ENCODE data around the gene FAM124B. TPM values are rescaled to one million over a fixed set of nuclear protein-coding genes. Genes with fewer than 3 reads are reported as not detected.

Gene FAM124B
- total and polyA plus RNA-seq, 2 donors (not counting 1 experiment from before 2014, with no cell fraction given) = 0.13 to 0.34 TPM

DNA sequence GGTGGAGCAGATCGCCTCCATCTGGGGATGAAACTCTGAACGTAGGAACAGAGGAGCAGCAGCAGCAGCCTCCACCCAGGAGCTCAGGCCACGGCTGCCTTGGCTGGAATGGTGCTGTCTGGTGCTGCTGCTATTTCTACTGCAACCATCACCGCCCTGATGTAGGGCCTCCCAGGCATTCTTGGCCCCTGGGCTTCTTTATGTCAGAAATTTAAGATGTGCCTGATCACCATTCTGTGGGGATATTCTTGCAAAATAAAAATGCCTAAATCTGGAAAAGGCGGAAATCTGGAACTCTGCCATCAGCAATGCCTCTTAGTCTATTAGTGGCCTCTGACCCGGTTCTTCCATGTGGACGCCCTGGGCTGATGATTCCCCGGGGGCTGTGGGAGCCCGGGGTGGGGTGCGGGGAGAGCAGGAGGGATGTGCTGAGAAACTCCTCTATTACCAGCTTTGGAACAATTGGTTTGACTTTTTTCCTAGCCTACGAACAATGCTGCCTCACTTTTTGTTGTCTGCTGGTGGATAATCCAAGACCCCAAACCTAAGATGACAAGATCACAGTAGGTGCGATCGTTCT lies 47.2 kb downstream of the FAM124B start:
- H3K9me3 Mint-ChIP-seq (ENCODE audit: insufficient read depth) = no peaks in the 10 kb centered on the region
- Histone ChIP-seq H3K27ac (ENCODE audit: low read length in 2 of 2) (no peak overlapping the region), H3K27me3 (replicated peaks in 1 of 4; ENCODE audit: control extremely low read depth in 1 of 4, control insufficient read depth in 3 of 4, insufficient read depth in 4 of 4, low read length in 3 of 4) (no peaks in the 10 kb centered on the region), H2AFZ (ENCODE audit: insufficient read depth, low read depth, low read length, poor library complexity, severe bottlenecking) (no peak overlapping the region), H3K4me1 (ENCODE audit: control insufficient read depth in 2 of 2, insufficient read depth in 2 of 2, low read length in 2 of 2) (no peaks in the 10 kb centered on the region), H3K4me3 (ENCODE audit: control extremely low read depth in 1 of 5, extremely low read depth in 1 of 5, insufficient read depth in 1 of 5, low read depth in 2 of 5, low read length in 4 of 5) (no peak overlapping the region), H3K79me2 (ENCODE audit: control insufficient read depth, insufficient read depth, low read length) (no peaks in the 10 kb centered on the region), H3K4me2 (replicated peaks; ENCODE audit: low read depth, low read length, poor library complexity, severe bottlenecking) (no peak overlapping the region), H4K20me1 (ENCODE audit: control insufficient read depth, insufficient read depth, low read length, poor library complexity, severe bottlenecking) (no peaks in the 10 kb centered on the region), H3K9ac (ENCODE audit: low read length) (no peak overlapping the region), H3K36me3 (replicated peaks in 1 of 2; ENCODE audit: control extremely low read depth in 1 of 2, control insufficient read depth in 1 of 2, extremely low read depth in 1 of 2, insufficient read depth in 2 of 2, low read length in 1 of 2) (no peaks in the 10 kb centered on the region), H3K9me3 (ENCODE audit: control extremely low read depth in 1 of 3, control insufficient read depth in 2 of 3, insufficient read depth in 1 of 3, low read length in 2 of 3) (no peaks in the 10 kb centered on the region)
- CTCF ChIA-PET = interaction anchor here (0.6 to 5.2 kb wide), 8 partner anchors 14 to 674 kb away, joined by 3 to 78 read pairs (median 4); no protein-coding TSS in a partner anchor
- H3K27me3 Mint-ChIP-seq = peaks cover 14% of the 10 kb centered on the region
- no peaks in the 10 kb centered on the region for H3K4me1 Mint-ChIP-seq
- no peak overlapping the region for H3K4me3 Mint-ChIP-seq
- TF ChIP-seq CTCF (IDR thresholded peaks at IDR 0.05) = no peak
- no peak for TF ChIP-seq EZH2 (IDR thresholded peaks at IDR 0.05; ENCODE audit: borderline replicate concordance, insufficient read depth, low read depth, low read length, poor library complexity, severe bottlenecking)
- no peak overlapping the region for H3K27ac Mint-ChIP-seq
- POLR2A ChIA-PET = no interaction called here
- WGBS (ENCODE audit: insufficient coverage) = 92% methylated on average over 11 of the region's 13 CpGs
- intact Hi-C loops (cut with micrococcal nuclease) = loop anchor here (10.0 kb wide), 1 partner anchor 380 kb away; no protein-coding TSS in a partner anchor
- ATAC-seq (ENCODE audit: low read depth) (no peak), DNase-seq (no peak)

DNA sequence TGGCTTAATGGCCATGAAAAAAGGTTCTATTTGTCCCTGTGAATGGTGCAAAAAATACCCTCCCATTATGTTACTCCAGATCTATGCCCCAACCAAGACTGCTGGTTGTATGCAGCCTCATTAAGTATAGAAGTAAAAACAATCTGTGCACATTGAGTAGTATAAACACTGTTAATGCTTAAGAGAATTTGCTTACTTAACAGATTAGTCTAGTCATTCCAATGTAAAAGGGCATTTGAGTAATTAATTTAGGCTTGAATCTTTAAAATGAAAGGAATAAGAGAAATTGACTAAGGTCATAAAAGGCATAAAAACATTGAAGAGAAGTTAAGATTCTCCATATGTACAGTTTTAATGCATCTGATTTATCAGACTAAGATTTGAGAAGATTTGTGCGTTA lies 51.2 kb downstream of the FAM124B start:
- H3K27ac ChIP-seq (ENCODE audit: low read length in 2 of 2) = no peak overlapping the region
- POLR2A ChIA-PET = no interaction called here
- no peak for TF ChIP-seq CTCF (IDR thresholded peaks at IDR 0.05)
- no peak for TF ChIP-seq EZH2 (IDR thresholded peaks at IDR 0.05; ENCODE audit: borderline replicate concordance, insufficient read depth, low read depth, low read length, poor library complexity, severe bottlenecking)
- no peaks in the 10 kb centered on the region for H3K36me3 ChIP-seq (replicated peaks in 1 of 2; ENCODE audit: control extremely low read depth in 1 of 2, control insufficient read depth in 1 of 2, extremely low read depth in 1 of 2, insufficient read depth in 2 of 2, low read length in 1 of 2)
- intact Hi-C loops (cut with micrococcal nuclease) = loop anchor here (10.0 kb wide), 1 partner anchor 376 kb away; no protein-coding TSS in a partner anchor
- H3K9ac ChIP-seq (ENCODE audit: low read length) = no peak overlapping the region
- H3K4me3 ChIP-seq (ENCODE audit: control extremely low read depth in 1 of 5, extremely low read depth in 1 of 5, insufficient read depth in 1 of 5, low read depth in 2 of 5, low read length in 4 of 5) = no peak overlapping the region
- no peaks in the 10 kb centered on the region for H3K27me3 ChIP-seq (replicated peaks in 1 of 4; ENCODE audit: control extremely low read depth in 1 of 4, control insufficient read depth in 3 of 4, insufficient read depth in 4 of 4, low read length in 3 of 4)
- Mint-ChIP-seq H3K9me3 (ENCODE audit: insufficient read depth) (peaks cover 2% of the 10 kb centered on the region), H3K4me3 (no peak overlapping the region), H3K27ac (no peak overlapping the region), H3K27me3 (peaks cover 26% of the 10 kb centered on the region), H3K4me1 (no peaks in the 10 kb centered on the region)
- no CpG with 5 or more reads among the region's 1 CpG for WGBS (ENCODE audit: insufficient coverage)
- no peak overlapping the region for H2AFZ ChIP-seq (ENCODE audit: insufficient read depth, low read depth, low read length, poor library complexity, severe bottlenecking)
- no peak overlapping the region for H3K4me2 ChIP-seq (replicated peaks; ENCODE audit: low read depth, low read length, poor library complexity, severe bottlenecking)
- CTCF ChIA-PET = interaction anchor here (1.0 kb wide), 1 partner anchor 431 kb away, joined by 3 read pairs; no protein-coding TSS in a partner anchor
- H3K79me2 ChIP-seq (ENCODE audit: control insufficient read depth, insufficient read depth, low read length) = no peaks in the 10 kb centered on the region
- DNase-seq = no peak
- no peaks in the 10 kb centered on the region for H3K9me3 ChIP-seq (ENCODE audit: control extremely low read depth in 1 of 3, control insufficient read depth in 2 of 3, insufficient read depth in 1 of 3, low read length in 2 of 3)
- H4K20me1 ChIP-seq (ENCODE audit: control insufficient read depth, insufficient read depth, low read length, poor library complexity, severe bottlenecking) = no peaks in the 10 kb centered on the region
- no peak for ATAC-seq (ENCODE audit: low read depth)
- H3K4me1 ChIP-seq (ENCODE audit: control insufficient read depth in 2 of 2, insufficient read depth in 2 of 2, low read length in 2 of 2) = no peaks in the 10 kb centered on the region

Data from B cell (primary cell).